A673 (cell line): ENCODE results near the gene GDPD5.

Experiments
- CTCF ChIP-seq: fragments of 300-800, 200-600 bp; sonication (generic); conservative IDR thresholded peaks from 2 replicates; pipeline ENCODE4 v1.5.1; 2017; ENCODE audit warnings: low read depth, mild to moderate bottlenecking, antibody characterized with exemption, low read length, moderate library complexity, mixed read lengths
- EZH2 ChIP-seq: fragments of 200-600 bp; sonication (generic); IDR thresholded peaks from 2 replicates; pipeline ENCODE4 v1.6.1; 2017; ENCODE audit warnings: borderline replicate concordance, low read depth, mild to moderate bottlenecking, mixed read lengths, antibody characterized with exemption, low read length; ENCODE audit not compliant: poor library complexity, severe bottlenecking

- TF ChIP-seq CTCF (no peak), EZH2 (no peak)
Observed at GRCh38 chr11:75434886-75435570, 90.7 kb downstream of the GDPD5 start.
